HCEC 1CT (cell line): ENCODE measurements around the gene FADS6.
"Not testable (repeated sequence)": the region's sequence is repeated elsewhere in the genome, so short reads cannot be mapped to it uniquely, and the experiment has no call there.

Source experiments
- DNase-seq: peaks from one replicate; pipeline ENCODE4 v3.0.0-alpha.2; 2017

Gene FADS6

GRCh38 chr17:74882517-74883240 is 10.8 kb downstream of the FADS6 start:
- no peak for DNase-seq

GRCh38 chr17:74881073-74881472 is 12.4 kb downstream of the FADS6 start:
- DNase-seq, result no peak

GRCh38 chr17:74879308-74879707 is 14.1 kb downstream of the FADS6 start:
- no peak for DNase-seq

GRCh38 chr17:74878658-74879057 is 14.8 kb downstream of the FADS6 start:
- DNase-seq, result no peak

GRCh38 chr17:74877592-74878548 is 15.6 kb downstream of the FADS6 start:
- DNase-seq, result peak; percentile 23

GRCh38 chr17:74875977-74876593 is 17.3 kb downstream of the FADS6 start:
- DNase-seq, result no peak

GRCh38 chr17:74875155-74875976 is 18.1 kb downstream of the FADS6 start:
- no peak for DNase-seq

- DNase-seq, result no peak
These were observed 18.8 kb downstream of the FADS6 start for GRCh38 chr17:74874615-74875037.

- peak; percentile 23 for DNase-seq
These were observed 19.4 kb downstream of the FADS6 start for GRCh38 chr17:74873874-74874614.

- DNase-seq, result peak; percentile 100
These were observed 20.2 kb downstream of the FADS6 start for GRCh38 chr17:74873037-74873873.

GRCh38 chr17:74872313-74873036 is 21.0 kb downstream of the FADS6 start, which contains the start of gene FDXR:
Gene FDXR (minus strand): TSS chr17:74872994. CDS start chr17:74872944, 50 bp downstream.
- DNase-seq, result no peak

GRCh38 chr17:74871356-74872076 is 21.9 kb downstream of the FADS6 start:
- DNase-seq, result no peak

- DNase-seq, result peak; percentile 70
These were observed 22.9 kb downstream of the FADS6 start for GRCh38 chr17:74870512-74870911.

GRCh38 chr17:74870028-74870427 is 23.4 kb downstream of the FADS6 start:
- DNase-seq, result not testable (repeated sequence)

GRCh38 chr17:74868908-74869255 is 24.6 kb downstream of the FADS6 start:
- DNase-seq, result no peak

- no peak for DNase-seq
These were observed 25.1 kb downstream of the FADS6 start for GRCh38 chr17:74868251-74868907.

- no peak for DNase-seq
These were observed 27.1 kb downstream of the FADS6 start for GRCh38 chr17:74866198-74866835.

- no peak for DNase-seq
These were observed 27.8 kb downstream of the FADS6 start for GRCh38 chr17:74865504-74866197.
